ENCODE results near the gene ALDH1A2. TPM values are rescaled to one million over a fixed set of nuclear protein-coding genes. Genes with fewer than 3 reads are reported as not detected.

ALDH1A2 gene
- polyA plus RNA-seq, 3 donors, result 0.41 to 5.1 (median 3.4) TPM

DNA sequence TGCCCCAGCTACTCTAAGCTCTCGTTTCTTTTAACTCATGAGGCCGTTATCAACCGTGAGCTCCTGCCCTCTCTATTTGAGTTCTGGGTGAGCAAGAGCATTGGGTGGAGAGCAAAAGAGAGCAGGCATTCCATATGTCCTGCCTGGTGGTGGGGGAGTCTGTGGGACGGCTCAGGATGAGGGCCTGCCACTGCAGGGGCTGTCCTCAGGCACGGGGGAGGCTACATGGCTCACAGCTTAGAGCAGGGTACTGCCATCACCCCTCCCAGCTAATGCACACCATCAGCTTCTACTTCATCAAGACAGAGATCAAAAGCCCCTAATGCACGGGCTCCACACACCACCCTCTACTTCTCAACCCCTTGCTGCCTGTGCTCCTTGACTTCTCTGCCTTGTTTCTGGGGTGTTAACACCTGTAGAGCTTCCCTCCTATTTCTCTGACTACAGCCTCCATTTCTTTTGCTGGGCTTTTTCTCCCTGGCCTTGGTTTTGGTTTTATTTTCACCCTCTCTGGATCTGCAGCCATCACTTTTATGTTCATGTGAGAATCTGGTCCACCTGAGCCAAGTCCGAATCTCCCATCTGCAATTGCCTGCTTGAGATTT is 114.1 kb downstream of the ALDH1A2 start:
- 85% methylated on average over 3 of the region's 7 CpGs for WGBS (ENCODE audit: insufficient coverage)
- DNase-seq, result no peak
- TF ChIP-seq, protein P1, sequence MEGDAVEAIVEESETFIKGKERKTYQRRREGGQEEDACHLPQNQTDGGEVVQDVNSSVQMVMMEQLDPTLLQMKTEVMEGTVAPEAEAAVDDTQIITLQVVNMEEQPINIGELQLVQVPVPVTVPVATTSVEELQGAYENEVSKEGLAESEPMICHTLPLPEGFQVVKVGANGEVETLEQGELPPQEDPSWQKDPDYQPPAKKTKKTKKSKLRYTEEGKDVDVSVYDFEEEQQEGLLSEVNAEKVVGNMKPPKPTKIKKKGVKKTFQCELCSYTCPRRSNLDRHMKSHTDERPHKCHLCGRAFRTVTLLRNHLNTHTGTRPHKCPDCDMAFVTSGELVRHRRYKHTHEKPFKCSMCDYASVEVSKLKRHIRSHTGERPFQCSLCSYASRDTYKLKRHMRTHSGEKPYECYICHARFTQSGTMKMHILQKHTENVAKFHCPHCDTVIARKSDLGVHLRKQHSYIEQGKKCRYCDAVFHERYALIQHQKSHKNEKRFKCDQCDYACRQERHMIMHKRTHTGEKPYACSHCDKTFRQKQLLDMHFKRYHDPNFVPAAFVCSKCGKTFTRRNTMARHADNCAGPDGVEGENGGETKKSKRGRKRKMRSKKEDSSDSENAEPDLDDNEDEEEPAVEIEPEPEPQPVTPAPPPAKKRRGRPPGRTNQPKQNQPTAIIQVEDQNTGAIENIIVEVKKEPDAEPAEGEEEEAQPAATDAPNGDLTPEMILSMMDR (IDR thresholded peaks at IDR 0.05), result no peak
- no peak overlapping the region for H3K4me3 ChIP-seq (replicated peaks in 1 of 3; ENCODE audit: low read depth in 2 of 3, low read length in 3 of 3)
- H3K9ac ChIP-seq (ENCODE audit: insufficient read depth, low read length, poor library complexity, severe bottlenecking), result no peak overlapping the region
- no peaks in the 10 kb centered on the region for H3K9me3 Mint-ChIP-seq
- no peak overlapping the region for H2AFZ ChIP-seq (ENCODE audit: insufficient read depth, low read depth, low read length, poor library complexity, severe bottlenecking)
- H3K79me2 ChIP-seq (ENCODE audit: insufficient read depth, low read length), result no peaks in the 10 kb centered on the region
- no peaks in the 10 kb centered on the region for H3K4me1 ChIP-seq (ENCODE audit: control insufficient read depth in 1 of 2, insufficient read depth in 2 of 2, low read length in 2 of 2)
- H3K27me3 ChIP-seq (ENCODE audit: control insufficient read depth in 2 of 2, insufficient read depth in 2 of 2, low read length in 2 of 2), result no peaks in the 10 kb centered on the region
- H3K27me3 Mint-ChIP-seq (ENCODE audit: low read depth in 3 of 3), result peaks cover 6 to 12% (median 6%) of the 10 kb centered on the region in 3 donors
- no peaks in the 10 kb centered on the region for H3K36me3 Mint-ChIP-seq
- no peaks in the 10 kb centered on the region for H3K4me1 Mint-ChIP-seq
- intact Hi-C loops (cut with micrococcal nuclease), result no loop called here
- no peaks in the 10 kb centered on the region for H4K20me1 ChIP-seq (ENCODE audit: insufficient read depth, low read length)
- no peaks in the 10 kb centered on the region for H3K36me3 ChIP-seq (replicated peaks in 1 of 2; ENCODE audit: control insufficient read depth in 1 of 2, insufficient read depth in 2 of 2, low read length in 2 of 2)
- no peak overlapping the region for H3K4me3 Mint-ChIP-seq
- H3K4me2 ChIP-seq (replicated peaks; ENCODE audit: extremely low read depth, low read length, poor library complexity, severe bottlenecking), result no peak overlapping the region
- H3K27ac ChIP-seq (ENCODE audit: low read depth in 1 of 2, low read length in 2 of 2), result no peak overlapping the region
- H3K27ac Mint-ChIP-seq, result no peak overlapping the region
- no peaks in the 10 kb centered on the region for H3K9me3 ChIP-seq (replicated peaks in 1 of 2; ENCODE audit: control insufficient read depth in 1 of 2, insufficient read depth in 1 of 2, low read length in 2 of 2)

DNA sequence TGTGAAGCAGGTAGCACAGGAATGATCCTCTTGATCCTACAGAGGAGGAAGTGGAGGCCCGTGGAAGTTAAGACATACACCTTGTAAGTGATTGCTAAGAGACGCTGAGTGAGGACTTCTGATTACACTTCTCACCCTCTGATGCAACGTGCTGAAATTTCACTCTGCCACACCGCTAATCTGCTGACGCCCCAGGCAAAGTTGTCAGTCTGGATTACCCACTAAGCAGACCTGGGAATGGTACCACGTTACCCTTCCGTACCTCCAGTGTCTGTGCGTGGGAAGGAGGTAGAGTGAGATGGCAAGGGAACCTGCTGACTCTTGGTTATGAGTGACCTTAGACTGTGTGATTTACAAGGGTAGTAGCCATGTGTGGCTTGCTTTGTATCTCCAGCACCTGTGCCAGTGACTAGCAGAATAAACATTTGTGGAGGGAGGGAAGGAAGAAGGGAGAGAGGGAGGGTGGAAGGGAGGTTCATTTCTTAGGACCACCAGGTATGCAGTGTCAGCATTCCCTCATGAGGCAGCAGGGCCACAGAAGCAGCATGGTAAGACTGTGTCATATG is 115.0 kb downstream of the ALDH1A2 start:
- no peak for DNase-seq
- no peak overlapping the region for H3K4me2 ChIP-seq (replicated peaks; ENCODE audit: extremely low read depth, low read length, poor library complexity, severe bottlenecking)
- no peaks in the 10 kb centered on the region for H3K36me3 ChIP-seq (replicated peaks in 1 of 2; ENCODE audit: control insufficient read depth in 1 of 2, insufficient read depth in 2 of 2, low read length in 2 of 2)
- Mint-ChIP-seq H3K27ac (no peak overlapping the region), H3K4me1 (no peaks in the 10 kb centered on the region), H3K4me3 (no peak overlapping the region), H3K36me3 (no peaks in the 10 kb centered on the region), H3K27me3 (ENCODE audit: low read depth in 3 of 3) (peaks cover 4 to 12% (median 6%) of the 10 kb centered on the region in 3 donors), H3K9me3 (no peaks in the 10 kb centered on the region)
- WGBS (ENCODE audit: insufficient coverage), result 84% methylated on average over 8 of the region's 8 CpGs
- no peak overlapping the region for H3K27ac ChIP-seq (ENCODE audit: low read depth in 1 of 2, low read length in 2 of 2)
- H3K4me3 ChIP-seq (replicated peaks in 1 of 3; ENCODE audit: low read depth in 2 of 3, low read length in 3 of 3), result no peak overlapping the region
- no peak overlapping the region for H2AFZ ChIP-seq (ENCODE audit: insufficient read depth, low read depth, low read length, poor library complexity, severe bottlenecking)
- no peaks in the 10 kb centered on the region for H3K27me3 ChIP-seq (ENCODE audit: control insufficient read depth in 2 of 2, insufficient read depth in 2 of 2, low read length in 2 of 2)
- H3K9ac ChIP-seq (ENCODE audit: insufficient read depth, low read length, poor library complexity, severe bottlenecking), result no peak overlapping the region
- intact Hi-C loops (cut with micrococcal nuclease), result no loop called here
- H3K9me3 ChIP-seq (replicated peaks in 1 of 2; ENCODE audit: control insufficient read depth in 1 of 2, insufficient read depth in 1 of 2, low read length in 2 of 2), result no peaks in the 10 kb centered on the region
- TF ChIP-seq, protein P1 (IDR thresholded peaks at IDR 0.05), result no peak
- no peaks in the 10 kb centered on the region for H3K4me1 ChIP-seq (ENCODE audit: control insufficient read depth in 1 of 2, insufficient read depth in 2 of 2, low read length in 2 of 2)
- no peaks in the 10 kb centered on the region for H4K20me1 ChIP-seq (ENCODE audit: insufficient read depth, low read length)
- H3K79me2 ChIP-seq (ENCODE audit: insufficient read depth, low read length), result no peaks in the 10 kb centered on the region

Measured in CD14-positive monocyte (primary cell).